ENCODE data around the gene MLN.

DNA sequence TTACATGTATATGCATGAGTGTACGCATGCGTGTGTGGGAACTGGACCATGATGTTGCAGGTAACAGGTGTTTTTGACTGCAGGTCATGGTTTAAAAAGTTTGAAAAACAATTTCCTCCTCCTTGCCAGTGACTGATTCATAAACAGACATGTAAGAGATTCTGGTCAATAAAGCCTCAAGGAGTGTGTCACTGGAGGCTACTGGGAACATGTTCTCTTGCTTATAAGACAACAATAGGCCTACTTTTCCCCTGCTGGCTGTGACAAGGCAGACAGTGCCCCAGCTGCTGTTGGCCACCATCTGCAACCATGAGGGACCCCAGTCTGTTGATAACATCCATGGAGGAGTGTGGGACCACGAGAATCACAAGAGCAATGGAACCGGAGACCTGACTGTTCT, 27.6 kb downstream of the MLN start:
- TF ChIP-seq, protein P1, sequence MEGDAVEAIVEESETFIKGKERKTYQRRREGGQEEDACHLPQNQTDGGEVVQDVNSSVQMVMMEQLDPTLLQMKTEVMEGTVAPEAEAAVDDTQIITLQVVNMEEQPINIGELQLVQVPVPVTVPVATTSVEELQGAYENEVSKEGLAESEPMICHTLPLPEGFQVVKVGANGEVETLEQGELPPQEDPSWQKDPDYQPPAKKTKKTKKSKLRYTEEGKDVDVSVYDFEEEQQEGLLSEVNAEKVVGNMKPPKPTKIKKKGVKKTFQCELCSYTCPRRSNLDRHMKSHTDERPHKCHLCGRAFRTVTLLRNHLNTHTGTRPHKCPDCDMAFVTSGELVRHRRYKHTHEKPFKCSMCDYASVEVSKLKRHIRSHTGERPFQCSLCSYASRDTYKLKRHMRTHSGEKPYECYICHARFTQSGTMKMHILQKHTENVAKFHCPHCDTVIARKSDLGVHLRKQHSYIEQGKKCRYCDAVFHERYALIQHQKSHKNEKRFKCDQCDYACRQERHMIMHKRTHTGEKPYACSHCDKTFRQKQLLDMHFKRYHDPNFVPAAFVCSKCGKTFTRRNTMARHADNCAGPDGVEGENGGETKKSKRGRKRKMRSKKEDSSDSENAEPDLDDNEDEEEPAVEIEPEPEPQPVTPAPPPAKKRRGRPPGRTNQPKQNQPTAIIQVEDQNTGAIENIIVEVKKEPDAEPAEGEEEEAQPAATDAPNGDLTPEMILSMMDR (IDR thresholded peaks at IDR 0.05), result no peak
- TF ChIP-seq POLR2A (IDR thresholded peaks at IDR 0.05), result no peak
